Measurements from ENCODE around the gene SESN1.

SESN1 gene

GRCh38 chr6:109095036-109095834 lies 589 bp upstream of the SESN1 start, which contains the start of gene CEP57L1:
CEP57L1 (plus strand) TSS chr6:109095507; CDS start chr6:109145222, 49,715 bp downstream.
- Histone ChIP-seq H3F3A (ENCODE audit: insufficient read depth, low read length) (peaks cover 8% of the 10 kb centered on the region; the same call in 1 of the 2 replicates), H3K4me2 (ENCODE audit: low read depth, low read length) (peak within 1 kb of the TSS; percentile 86), H3K4me1 (ENCODE audit: low read length) (peaks cover 12% of the 10 kb centered on the region; the same call in 1 of the 2 replicates), H3K27me3 (replicated peaks; ENCODE audit: insufficient read depth, low read length) (no peaks in the 10 kb centered on the region), H4K20me1 (ENCODE audit: insufficient read depth, low read length) (no peaks in the 10 kb centered on the region), H2AFZ (ENCODE audit: low read length) (peak within 1 kb of the TSS; percentile 78), H3K4me3 (ENCODE audit: low read length) (peak within 1 kb of the TSS; percentile 86), H3K27ac (ENCODE audit: low read length) (peak within 1 kb of the TSS; percentile 96), H3K79me2 (ENCODE audit: low read length) (peaks cover 84% of the 10 kb centered on the region), H3K9ac (ENCODE audit: low read length) (peak within 1 kb of the TSS; percentile 81), H3K9me3 (replicated peaks; ENCODE audit: insufficient read depth, low read length) (no peaks in the 10 kb centered on the region), H3K9me2 (replicated peaks; ENCODE audit: insufficient read depth, low read length) (no peaks in the 10 kb centered on the region), H3K36me3 (replicated peaks; ENCODE audit: insufficient read depth, low read length) (no peaks in the 10 kb centered on the region)
- DNase-seq: peak; percentile 97
- TF ChIP-seq EZH2phosphoT487 (IDR thresholded peaks at IDR 0.05; ENCODE audit: low read length) (no peak), EZH2 (optimal IDR thresholded peaks at IDR 0.05; ENCODE audit: low read depth, low read length) (no peak), CTCF (IDR thresholded peaks at IDR 0.05; ENCODE audit: low read length) (peak; percentile 31; the same call in 1 of the 2 replicates)

- no peaks in the 10 kb centered on the region for H3K9me3 ChIP-seq (replicated peaks; ENCODE audit: insufficient read depth, low read length)
- TF ChIP-seq EZH2 (optimal IDR thresholded peaks at IDR 0.05; ENCODE audit: low read depth, low read length) (no peak), CTCF (IDR thresholded peaks at IDR 0.05; ENCODE audit: low read length) (no peak), EZH2phosphoT487 (IDR thresholded peaks at IDR 0.05; ENCODE audit: low read length) (no peak)
- no peaks in the 10 kb centered on the region for H3K9me2 ChIP-seq (replicated peaks; ENCODE audit: insufficient read depth, low read length)
- no peaks in the 10 kb centered on the region for H3K27me3 ChIP-seq (replicated peaks; ENCODE audit: insufficient read depth, low read length)
- H3K4me1 ChIP-seq (ENCODE audit: low read length): peaks cover 21% of the 10 kb centered on the region; the same call in 1 of the 2 replicates
- H4K20me1 ChIP-seq (ENCODE audit: insufficient read depth, low read length): no peaks in the 10 kb centered on the region
- DNase-seq: no peak
- H3K4me2 ChIP-seq (ENCODE audit: low read depth, low read length): peak overlapping the region; percentile 86
- peak overlapping the region; percentile 86 for H3K4me3 ChIP-seq (ENCODE audit: low read length)
- peak overlapping the region; percentile 96; the same call in 1 of the 2 replicates for H3K27ac ChIP-seq (ENCODE audit: low read length)
- H3K36me3 ChIP-seq (replicated peaks; ENCODE audit: insufficient read depth, low read length): no peaks in the 10 kb centered on the region
- peaks cover 89% of the 10 kb centered on the region for H3K79me2 ChIP-seq (ENCODE audit: low read length)
- peak overlapping the region; percentile 81 for H3K9ac ChIP-seq (ENCODE audit: low read length)
- no peak overlapping the region for H2AFZ ChIP-seq (ENCODE audit: low read length)
- peaks cover 16% of the 10 kb centered on the region for H3F3A ChIP-seq (ENCODE audit: insufficient read depth, low read length)
Measured at GRCh38 chr6:109093732-109094415, 772 bp downstream of the SESN1 start.

- Histone ChIP-seq H2AFZ (ENCODE audit: low read length) (no peak overlapping the region), H3K36me3 (replicated peaks; ENCODE audit: insufficient read depth, low read length) (no peaks in the 10 kb centered on the region), H3K79me2 (ENCODE audit: low read length) (peaks cover 89% of the 10 kb centered on the region), H3K9me2 (replicated peaks; ENCODE audit: insufficient read depth, low read length) (no peaks in the 10 kb centered on the region), H3K4me2 (ENCODE audit: low read depth, low read length) (peak overlapping the region; percentile 86), H3F3A (ENCODE audit: insufficient read depth, low read length) (peaks cover 27% of the 10 kb centered on the region), H3K9me3 (replicated peaks; ENCODE audit: insufficient read depth, low read length) (no peaks in the 10 kb centered on the region), H3K27ac (ENCODE audit: low read length) (0 out of 2 replicates have a peak overlapping the region, but pooled peaks have one; percentile 3), H3K9ac (ENCODE audit: low read length) (peak overlapping the region; percentile 81), H3K27me3 (replicated peaks; ENCODE audit: insufficient read depth, low read length) (no peaks in the 10 kb centered on the region), H3K4me1 (ENCODE audit: low read length) (peaks cover 38% of the 10 kb centered on the region), H4K20me1 (ENCODE audit: insufficient read depth, low read length) (no peaks in the 10 kb centered on the region), H3K4me3 (ENCODE audit: low read length) (peak overlapping the region; percentile 86)
- no peak for TF ChIP-seq EZH2phosphoT487 (IDR thresholded peaks at IDR 0.05; ENCODE audit: low read length)
- TF ChIP-seq EZH2 (optimal IDR thresholded peaks at IDR 0.05; ENCODE audit: low read depth, low read length): no peak
- no peak for TF ChIP-seq CTCF (IDR thresholded peaks at IDR 0.05; ENCODE audit: low read length)
- no peak for DNase-seq
Measured at GRCh38 chr6:109092074-109092473, 2.6 kb downstream of the SESN1 start.
